OCI-LY1 (cell line): Measurements from ENCODE around the gene SMC1A.

Source experiments
- H2AFZ ChIP-seq: fragments of 200-600 bp; sonication (generic), shearing (Covaris generic); 2 replicates; pipeline ENCODE4 v1.6.0; 2014; ENCODE audit warnings: antibody characterized with exemption, mild to moderate bottlenecking, low read length
- H3F3A ChIP-seq: fragments of 200-600 bp; sonication (generic), shearing (Covaris generic); 2 replicates; pipeline ENCODE4 v1.6.0; 2014; ENCODE audit warnings: mild to moderate bottlenecking, antibody characterized with exemption, low read length, moderate library complexity; ENCODE audit not compliant: insufficient read depth
- H3K27ac ChIP-seq: fragments of 200-600 bp; sonication (generic); 2 replicates; pipeline ENCODE4 v1.5.1; 2014; ENCODE audit warnings: low read length, mixed run types, mild to moderate bottlenecking, low read depth; ENCODE audit not compliant: poor library complexity, severe bottlenecking
- H3K27me3 ChIP-seq: fragments of 200-600 bp; sonication (generic); 2 replicates; pipeline ENCODE4 v1.6.0; 2014; ENCODE audit warnings: antibody characterized with exemption, mild to moderate bottlenecking, low read length, moderate library complexity; ENCODE audit not compliant: insufficient read depth
- H3K36me3 ChIP-seq: fragments of 200-600 bp; sonication (generic); 2 replicates; pipeline ENCODE4 v1.6.1; 2014; ENCODE audit warnings: mild to moderate bottlenecking, antibody characterized with exemption, low read length, moderate library complexity, mixed read lengths; ENCODE audit not compliant: insufficient read depth
- H3K4me1 ChIP-seq: fragments of 200-600 bp; sonication (generic); 2 replicates; pipeline ENCODE4 v1.5.1; 2014; ENCODE audit warnings: mild to moderate bottlenecking, low read length, moderate library complexity; ENCODE audit not compliant: insufficient read depth, severe bottlenecking
- H3K4me2 ChIP-seq: fragments of 200-600 bp; sonication (generic), shearing (Covaris generic); 2 replicates; pipeline ENCODE4 v1.6.1; 2014; ENCODE audit warnings: low read length
- H3K4me3 ChIP-seq: fragments of 200-600 bp; sonication (generic); 2 replicates; pipeline ENCODE4 v1.5.1; 2014; ENCODE audit warnings: low read length, low read depth, mild to moderate bottlenecking, mixed read lengths; ENCODE audit not compliant: poor library complexity, severe bottlenecking
- H3K79me2 ChIP-seq: fragments of 200-600 bp; shearing (Covaris generic); 2 replicates; pipeline ENCODE4 v1.6.1; 2016; ENCODE audit warnings: mixed run types, low read length, mixed read lengths; ENCODE audit not compliant: insufficient read depth
- H3K9ac ChIP-seq: fragments of 200-600 bp; sonication (generic), shearing (Covaris generic); 2 replicates; pipeline ENCODE4 v1.6.1; 2014; ENCODE audit warnings: mild to moderate bottlenecking, low read length, mixed read lengths
- H3K9me2 ChIP-seq: fragments of 200-600 bp; sonication (generic), shearing (Covaris generic); 2 replicates; pipeline ENCODE4 v1.6.1; 2014; ENCODE audit warnings: low read depth, mild to moderate bottlenecking, low read length, mixed read lengths
- H3K9me3 ChIP-seq: fragments of 200-600 bp; shearing (Covaris generic); 2 replicates; pipeline ENCODE4 v1.6.1; 2014; ENCODE audit warnings: low read length, mixed read lengths
- H4K20me1 ChIP-seq: fragments of 200-600 bp; sonication (generic), shearing (Covaris generic); 2 replicates; pipeline ENCODE4 v1.6.0; 2016; ENCODE audit warnings: mild to moderate bottlenecking, low read length; ENCODE audit not compliant: insufficient read depth
- EZH2 ChIP-seq: fragments of 200-600 bp; sonication (generic), shearing (Covaris generic); IDR thresholded peaks from 2 replicates; pipeline ENCODE4 v1.8.0; 2017; ENCODE audit warnings: borderline replicate concordance, mixed run types, mild to moderate bottlenecking, antibody characterized with exemption, low read length, moderate library complexity, mixed read lengths
- TF ChIP-seq, protein P1 (sequence below): fragments of 200-600 bp; sonication (generic), shearing (Covaris generic); IDR thresholded peaks from 2 replicates; pipeline ENCODE4 v1.5.1; 2017; ENCODE audit warnings: mild to moderate bottlenecking, antibody characterized with exemption, low read length, moderate library complexity, mixed read lengths

SMC1A gene

DNA sequence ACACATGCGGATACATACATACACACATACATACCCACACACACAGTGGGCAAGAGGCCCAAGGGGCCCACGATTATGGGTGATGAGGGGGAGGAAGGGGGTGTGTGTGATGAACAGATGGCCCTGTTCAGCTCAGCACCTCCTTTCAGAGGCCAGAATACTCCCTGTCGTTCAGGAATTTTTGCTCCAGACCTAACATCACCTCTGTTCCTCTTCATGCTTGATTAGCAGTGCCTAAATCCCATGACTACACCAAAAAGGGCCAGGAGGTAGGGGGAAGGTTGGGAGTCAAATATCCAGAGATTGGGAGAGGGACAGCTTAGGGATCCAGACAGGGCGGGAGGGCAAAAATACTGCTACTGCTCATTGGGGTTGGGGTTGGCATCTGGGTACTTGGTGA is 42.7 kb downstream of the SMC1A start:
- Histone ChIP-seq H3K27me3 (no peaks in the 10 kb centered on the region), H4K20me1 (no peaks in the 10 kb centered on the region), H3K36me3 (peaks cover 65% of the 10 kb centered on the region), H2AFZ (no peak overlapping the region), H3K9me2 (no peaks in the 10 kb centered on the region), H3K27ac (no peak overlapping the region), H3K9me3 (no peaks in the 10 kb centered on the region), H3K9ac (no peak overlapping the region), H3K4me2 (no peak overlapping the region), H3K4me1 (no peaks in the 10 kb centered on the region), H3K79me2 (no peaks in the 10 kb centered on the region), H3K4me3 (no peak overlapping the region), H3F3A (no peaks in the 10 kb centered on the region)
- TF ChIP-seq, protein P1, sequence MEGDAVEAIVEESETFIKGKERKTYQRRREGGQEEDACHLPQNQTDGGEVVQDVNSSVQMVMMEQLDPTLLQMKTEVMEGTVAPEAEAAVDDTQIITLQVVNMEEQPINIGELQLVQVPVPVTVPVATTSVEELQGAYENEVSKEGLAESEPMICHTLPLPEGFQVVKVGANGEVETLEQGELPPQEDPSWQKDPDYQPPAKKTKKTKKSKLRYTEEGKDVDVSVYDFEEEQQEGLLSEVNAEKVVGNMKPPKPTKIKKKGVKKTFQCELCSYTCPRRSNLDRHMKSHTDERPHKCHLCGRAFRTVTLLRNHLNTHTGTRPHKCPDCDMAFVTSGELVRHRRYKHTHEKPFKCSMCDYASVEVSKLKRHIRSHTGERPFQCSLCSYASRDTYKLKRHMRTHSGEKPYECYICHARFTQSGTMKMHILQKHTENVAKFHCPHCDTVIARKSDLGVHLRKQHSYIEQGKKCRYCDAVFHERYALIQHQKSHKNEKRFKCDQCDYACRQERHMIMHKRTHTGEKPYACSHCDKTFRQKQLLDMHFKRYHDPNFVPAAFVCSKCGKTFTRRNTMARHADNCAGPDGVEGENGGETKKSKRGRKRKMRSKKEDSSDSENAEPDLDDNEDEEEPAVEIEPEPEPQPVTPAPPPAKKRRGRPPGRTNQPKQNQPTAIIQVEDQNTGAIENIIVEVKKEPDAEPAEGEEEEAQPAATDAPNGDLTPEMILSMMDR: no peak
- TF ChIP-seq EZH2: no peak

DNA sequence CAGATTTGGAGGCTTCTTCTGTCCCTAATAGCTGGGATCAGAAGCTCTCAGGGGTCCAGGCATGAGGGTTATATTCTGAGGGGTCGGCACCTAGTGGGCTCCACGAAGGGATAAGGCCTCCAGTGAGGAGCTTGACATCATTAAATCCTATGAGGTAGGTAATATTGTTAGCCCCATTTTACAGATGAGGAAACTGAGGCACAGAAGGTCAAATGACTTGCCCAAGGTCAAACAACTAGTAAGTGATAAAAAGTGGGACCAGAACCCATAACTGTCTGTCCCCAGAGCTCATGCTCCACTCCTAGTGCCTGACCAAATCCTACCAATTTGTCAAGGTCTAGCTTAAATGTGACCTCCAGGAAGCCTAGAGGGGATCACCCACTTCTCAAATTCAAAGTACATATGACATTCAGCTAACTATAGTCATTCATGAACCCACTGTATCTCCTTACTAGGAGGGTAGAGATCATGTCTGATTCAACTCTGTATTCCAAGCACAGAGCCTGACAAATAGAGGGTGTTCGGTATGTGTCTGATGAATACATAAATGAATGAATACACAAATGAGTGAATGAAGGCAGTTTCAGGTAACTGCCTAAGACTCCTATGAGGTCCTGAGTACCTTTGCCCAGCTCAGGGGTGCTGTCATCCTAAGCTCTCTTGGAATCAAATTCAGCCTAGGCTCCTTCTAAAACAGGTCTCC is 43.3 kb downstream of the SMC1A start:
- H3K4me1 ChIP-seq: no peaks in the 10 kb centered on the region
- H3K36me3 ChIP-seq: peaks cover 59% of the 10 kb centered on the region
- TF ChIP-seq EZH2: no peak
- TF ChIP-seq, protein P1: no peak
- H3K9me3 ChIP-seq: no peaks in the 10 kb centered on the region
- no peak overlapping the region for H3K4me3 ChIP-seq
- no peak overlapping the region for H3K27ac ChIP-seq
- H3K79me2 ChIP-seq: no peaks in the 10 kb centered on the region
- H3K9me2 ChIP-seq: no peaks in the 10 kb centered on the region
- H3K4me2 ChIP-seq: no peak overlapping the region
- H3K27me3 ChIP-seq: no peaks in the 10 kb centered on the region
- H4K20me1 ChIP-seq: no peaks in the 10 kb centered on the region
- H3F3A ChIP-seq: no peaks in the 10 kb centered on the region
- no peak overlapping the region for H3K9ac ChIP-seq
- no peak overlapping the region for H2AFZ ChIP-seq

- H3K36me3 ChIP-seq: peaks cover 42% of the 10 kb centered on the region
These were observed 45.0 kb downstream of the SMC1A start for GRCh38 chrX:53377464-53377863.

More at GRCh38 chrX:53377464-53377863, 45.0 kb downstream of the SMC1A start:
- Histone ChIP-seq H3K4me1 (no peaks in the 10 kb centered on the region), H3K9ac (no peak overlapping the region), H4K20me1 (no peaks in the 10 kb centered on the region), H3K9me2 (no peaks in the 10 kb centered on the region), H2AFZ (no peak overlapping the region), H3K27ac (no peak overlapping the region), H3K4me3 (no peak overlapping the region), H3K9me3 (no peaks in the 10 kb centered on the region), H3K4me2 (no peak overlapping the region), H3K79me2 (no peaks in the 10 kb centered on the region), H3K27me3 (no peaks in the 10 kb centered on the region), H3F3A (no peaks in the 10 kb centered on the region)
- TF ChIP-seq, protein P1: no peak
- no peak for TF ChIP-seq EZH2
